ENCODE measurements around the gene AMIGO3.

Gene AMIGO3

DNA sequence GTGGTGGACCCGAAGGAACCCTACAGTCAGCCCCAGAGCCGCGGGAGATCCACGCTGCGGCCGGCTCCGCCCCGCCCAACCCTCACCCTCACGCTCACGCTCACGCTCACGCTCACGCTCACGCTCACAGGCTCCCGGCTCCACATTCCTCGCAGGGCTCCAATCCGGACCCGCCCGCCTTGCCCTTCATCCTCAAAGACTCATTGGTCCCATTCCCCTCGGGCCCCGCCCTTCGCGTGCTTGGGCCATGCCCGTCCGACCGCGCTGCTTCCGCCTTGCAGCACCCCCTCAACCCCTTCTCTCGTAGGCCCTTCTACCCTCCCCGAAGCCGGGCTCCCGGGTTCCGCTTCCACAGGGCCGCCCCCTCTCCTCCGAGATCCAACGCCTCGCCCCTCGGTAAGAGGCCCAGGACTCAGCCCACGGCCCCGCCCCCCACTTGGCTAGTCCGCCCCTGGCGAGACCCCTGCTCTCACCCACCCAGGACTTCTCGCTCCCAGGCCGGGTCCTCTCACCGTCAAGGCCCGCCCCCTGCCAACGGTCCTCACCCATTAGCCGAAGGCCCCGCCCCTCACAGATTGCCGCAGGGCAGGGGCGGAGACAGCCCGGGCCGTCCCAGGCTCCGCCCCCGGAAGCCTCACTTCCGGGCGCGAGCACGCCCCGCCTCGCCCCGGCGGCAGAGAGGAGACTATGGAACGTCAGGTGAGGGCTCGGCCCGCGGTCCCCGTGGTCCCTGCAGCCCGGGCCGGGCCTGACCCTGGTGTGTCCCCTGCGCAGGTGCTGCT, 45.6 kb downstream of the AMIGO3 start, which contains the start of gene APEH:
TSS of gene APEH (plus strand) at position 637 of the 782 bp plus-strand sequence. CDS start at position 688, 51 bp downstream.
- peak; percentile 98 for DNase-seq (ENCODE audit: insufficient read length, low spot score)
- TF ChIP-seq POLR2A (IDR thresholded peaks at IDR 0.05; ENCODE audit: low read depth, low read length), result peak; percentile 83
- no peak for FAIRE-seq

GRCh38 chr3:49673121-49673714, 46.3 kb downstream of the AMIGO3 start:
- FAIRE-seq, result no peak
- no peak for DNase-seq (ENCODE audit: insufficient read length, low spot score)
- no peak for TF ChIP-seq POLR2A (IDR thresholded peaks at IDR 0.05; ENCODE audit: low read depth, low read length)

GRCh38 chr3:49671291-49672288, 47.9 kb downstream of the AMIGO3 start:
- FAIRE-seq, result no peak
- peak; percentile 77 for DNase-seq (ENCODE audit: insufficient read length, low spot score)
- TF ChIP-seq POLR2A (IDR thresholded peaks at IDR 0.05; ENCODE audit: low read depth, low read length), result no peak

- DNase-seq (ENCODE audit: insufficient read length, low spot score) (no peak), FAIRE-seq (no peak)
- no peak for TF ChIP-seq POLR2A (IDR thresholded peaks at IDR 0.05; ENCODE audit: low read depth, low read length)
These were observed 48.6 kb downstream of the AMIGO3 start for GRCh38 chr3:49670940-49671290.

DNA sequence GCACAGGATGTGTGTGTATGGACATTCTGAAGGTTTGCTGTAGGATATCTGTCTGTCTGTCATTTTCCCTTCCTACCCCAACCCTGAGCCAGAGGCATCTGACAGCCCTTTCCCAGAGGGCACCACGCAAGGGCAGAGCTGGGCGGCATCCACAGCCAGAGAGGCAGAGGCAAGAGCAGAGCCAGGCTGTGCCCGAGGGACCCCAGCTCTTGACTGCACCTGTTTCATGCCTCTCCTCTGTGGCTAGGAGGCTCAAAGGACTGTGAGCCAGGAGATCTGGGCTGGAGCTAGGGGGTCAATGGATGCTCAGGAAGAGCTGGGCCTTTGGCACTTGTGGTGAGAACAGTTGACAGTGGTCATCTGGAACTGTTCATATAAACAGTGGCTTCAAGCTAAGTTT, 50.1 kb downstream of the AMIGO3 start:
- FAIRE-seq (no peak), DNase-seq (ENCODE audit: insufficient read length, low spot score) (no peak)
- no peak for TF ChIP-seq POLR2A (IDR thresholded peaks at IDR 0.05; ENCODE audit: low read depth, low read length)

DNA sequence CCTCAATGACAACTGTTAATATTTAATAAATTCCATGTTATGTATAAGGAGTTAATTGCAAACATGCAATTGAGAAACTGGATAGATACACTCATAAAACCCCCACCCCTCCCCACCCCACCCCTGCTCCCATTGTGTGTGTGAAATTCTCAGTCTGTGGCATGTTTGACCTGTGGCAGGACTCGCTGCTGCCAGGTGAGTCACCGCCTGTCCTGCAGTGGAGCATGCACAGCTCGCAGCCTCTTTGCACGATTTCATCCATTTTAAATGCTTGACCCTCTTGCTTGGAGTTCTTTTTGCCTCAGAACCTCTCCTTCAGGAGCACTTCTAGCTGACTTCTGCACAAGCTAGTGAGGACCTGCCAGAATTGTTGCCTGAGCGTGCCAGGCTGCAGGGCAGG, 50.6 kb downstream of the AMIGO3 start:
- no peak for TF ChIP-seq POLR2A (IDR thresholded peaks at IDR 0.05; ENCODE audit: low read depth, low read length)
- DNase-seq (ENCODE audit: insufficient read length, low spot score) (peak; percentile 52), FAIRE-seq (no peak)

DNA sequence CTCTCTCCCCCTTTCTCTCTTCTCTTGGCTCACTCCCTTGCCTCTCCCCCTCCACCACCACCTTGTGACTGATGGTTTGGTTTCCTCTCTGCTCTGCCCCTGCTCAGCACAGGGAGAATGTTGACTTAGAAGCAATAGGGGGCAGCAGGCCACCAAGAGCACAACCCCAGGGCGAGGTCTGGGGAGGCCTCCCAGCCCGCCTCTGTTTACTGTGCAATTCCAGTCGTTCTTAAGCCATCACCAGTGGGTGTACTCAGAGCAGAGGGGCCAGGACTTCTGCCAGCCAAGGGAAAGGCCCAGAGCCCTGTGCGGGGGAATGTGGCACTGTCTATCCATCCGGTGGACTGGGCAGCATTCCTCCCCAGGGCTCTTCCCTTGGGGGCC, 51.1 kb downstream of the AMIGO3 start:
- no peak for DNase-seq (ENCODE audit: insufficient read length, low spot score)
- FAIRE-seq, result no peak

GRCh38 chr3:49667701-49668413, 51.6 kb downstream of the AMIGO3 start:
- DNase-seq (ENCODE audit: insufficient read length, low spot score) (no peak), FAIRE-seq (no peak)
- no peak for TF ChIP-seq POLR2A (IDR thresholded peaks at IDR 0.05; ENCODE audit: low read depth, low read length)

More for the DNA sequence above, 51.1 kb downstream of the AMIGO3 start:
- TF ChIP-seq POLR2A (IDR thresholded peaks at IDR 0.05; ENCODE audit: low read depth, low read length), result no peak
